Neural cell (in vitro differentiated cells): ENCODE results near the gene EPB41L2.

Experiments
- CTCF ChIP-seq: fragments of 450-650 bp; IDR thresholded peaks from 2 replicates; pipeline ENCODE4 v1.5.1; 2014; ENCODE audit warnings: antibody characterized with exemption, mild to moderate bottlenecking, moderate library complexity; ENCODE audit not compliant: poor library complexity, severe bottlenecking
- EZH2 ChIP-seq: fragments of 200-600, 300-800 bp; shearing (Covaris generic), sonication (generic); IDR thresholded peaks from 2 replicates; pipeline ENCODE4 v1.6.1; 2014; ENCODE audit warnings: antibody characterized with exemption, low read length, borderline replicate concordance, mild to moderate bottlenecking; ENCODE audit not compliant: insufficient read depth, poor library complexity, severe bottlenecking
- MXI1 ChIP-seq: fragments of 450-650 bp; conservative IDR thresholded peaks from 2 replicates; pipeline ENCODE4 v1.6.1; 2014; ENCODE audit warnings: antibody characterized with exemption, mild to moderate bottlenecking; ENCODE audit not compliant: poor library complexity, severe bottlenecking
- REST ChIP-seq: IDR thresholded peaks from 2 replicates; pipeline ENCODE4 v1.6.1; 2012; ENCODE audit warnings: borderline replicate concordance

DNA sequence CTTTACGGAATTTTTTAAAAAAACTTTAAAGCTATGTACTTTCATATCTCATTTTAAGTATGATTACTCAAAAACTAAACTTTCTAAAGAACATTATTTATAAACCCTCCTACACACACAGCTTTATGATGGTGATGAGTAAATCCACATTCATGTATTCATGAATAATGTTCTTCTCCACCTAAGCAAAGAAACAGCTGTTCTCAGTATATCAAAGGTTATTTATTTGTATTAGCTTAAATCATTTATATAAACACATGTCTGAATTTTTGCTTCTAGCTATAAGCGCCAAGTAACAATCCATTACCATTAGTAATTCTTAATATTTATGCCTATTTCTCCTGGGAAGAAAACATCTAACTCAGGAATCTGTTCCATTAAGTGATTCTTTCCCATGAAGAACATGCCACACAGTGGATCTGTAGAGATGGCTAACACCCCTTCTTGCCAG, 172.5 kb downstream of the EPB41L2 start:
- no peak for TF ChIP-seq REST
- no peak for TF ChIP-seq CTCF
- no peak for TF ChIP-seq EZH2
- TF ChIP-seq MXI1: no peak
